ENCODE data around the gene TNFRSF12A.

Gene TNFRSF12A

DNA sequence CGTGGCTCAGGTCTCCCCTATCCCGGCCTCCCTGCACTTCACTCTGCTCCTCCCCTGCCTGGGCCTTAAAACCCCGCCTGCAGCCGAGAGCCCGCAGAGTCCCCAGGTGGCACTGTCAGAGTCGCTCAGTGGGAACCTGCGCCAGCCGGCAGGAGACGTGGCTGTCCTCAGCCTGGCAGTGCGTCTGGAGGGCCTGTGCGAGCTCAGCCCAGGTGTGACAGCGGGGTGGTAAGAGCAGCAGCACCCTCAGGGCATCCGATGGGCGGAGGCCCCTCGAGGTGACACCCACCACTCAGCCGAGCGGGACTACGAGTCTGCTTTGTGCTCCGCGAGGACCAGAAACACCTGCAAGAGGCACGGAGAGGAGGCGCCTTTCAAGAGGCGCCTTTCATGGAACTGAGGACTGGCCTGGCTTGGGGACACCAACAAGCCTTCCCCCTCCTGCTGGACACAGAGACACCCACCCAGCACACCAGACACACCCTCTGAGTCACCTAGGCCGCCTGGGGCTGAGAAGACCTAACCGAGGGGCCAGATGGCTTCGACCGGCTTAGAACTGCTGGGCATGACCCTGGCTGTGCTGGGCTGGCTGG, 7.2 kb upstream of the TNFRSF12A start, which contains the start of gene CLDN9:
TSS of gene CLDN9 (plus strand) at position 96 of the 593 bp plus-strand sequence. CDS start at position 536, 440 bp downstream.
- no peak for DNase-seq

DNA sequence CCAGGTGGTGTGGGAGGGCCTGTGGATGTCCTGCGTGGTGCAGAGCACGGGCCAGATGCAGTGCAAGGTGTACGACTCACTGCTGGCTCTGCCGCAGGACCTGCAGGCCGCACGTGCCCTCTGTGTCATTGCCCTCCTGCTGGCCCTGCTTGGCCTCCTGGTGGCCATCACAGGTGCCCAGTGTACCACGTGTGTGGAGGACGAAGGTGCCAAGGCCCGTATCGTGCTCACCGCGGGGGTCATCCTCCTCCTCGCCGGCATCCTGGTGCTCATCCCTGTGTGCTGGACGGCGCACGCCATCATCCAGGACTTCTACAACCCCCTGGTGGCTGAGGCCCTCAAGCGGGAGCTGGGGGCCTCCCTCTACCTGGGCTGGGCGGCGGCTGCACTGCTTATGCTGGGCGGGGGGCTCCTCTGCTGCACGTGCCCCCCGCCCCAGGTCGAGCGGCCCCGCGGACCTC, 6.6 kb upstream of the TNFRSF12A start:
- DNase-seq, result no peak

DNA sequence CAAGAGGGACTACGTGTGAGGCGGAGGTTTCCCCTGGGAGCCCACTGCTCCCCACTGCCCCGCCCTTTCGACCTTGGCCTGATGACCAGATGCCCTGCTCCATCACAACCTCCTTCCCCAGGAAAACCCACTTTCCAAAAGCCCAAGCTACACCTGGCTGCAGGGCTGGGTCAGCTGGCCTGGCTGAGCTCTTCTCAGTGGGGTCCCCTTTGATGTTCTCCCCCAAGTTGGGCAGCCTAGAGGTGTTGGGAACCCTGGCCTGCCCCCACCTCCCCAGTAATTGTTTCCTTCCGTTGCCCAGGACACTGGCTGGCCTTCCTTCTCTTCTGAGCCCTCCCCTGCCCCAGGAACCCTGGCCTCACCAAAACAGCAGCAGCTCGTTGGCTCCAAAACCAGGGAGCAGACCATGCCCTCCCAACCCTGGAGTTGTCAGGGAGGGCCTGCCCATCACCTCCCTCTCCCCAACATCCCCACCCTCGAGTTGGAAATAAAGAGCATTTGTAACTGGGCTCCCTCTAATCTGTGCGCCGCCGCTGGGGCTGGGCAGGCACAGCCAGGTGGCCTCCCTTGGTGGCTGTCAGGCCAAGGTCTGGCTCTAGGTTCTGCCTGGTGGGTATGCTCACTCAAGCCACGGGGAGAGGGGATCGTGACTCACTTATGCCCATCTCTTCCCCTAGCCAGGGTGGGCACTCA, 6.0 kb upstream of the TNFRSF12A start:
- DNase-seq, result no peak

DNA sequence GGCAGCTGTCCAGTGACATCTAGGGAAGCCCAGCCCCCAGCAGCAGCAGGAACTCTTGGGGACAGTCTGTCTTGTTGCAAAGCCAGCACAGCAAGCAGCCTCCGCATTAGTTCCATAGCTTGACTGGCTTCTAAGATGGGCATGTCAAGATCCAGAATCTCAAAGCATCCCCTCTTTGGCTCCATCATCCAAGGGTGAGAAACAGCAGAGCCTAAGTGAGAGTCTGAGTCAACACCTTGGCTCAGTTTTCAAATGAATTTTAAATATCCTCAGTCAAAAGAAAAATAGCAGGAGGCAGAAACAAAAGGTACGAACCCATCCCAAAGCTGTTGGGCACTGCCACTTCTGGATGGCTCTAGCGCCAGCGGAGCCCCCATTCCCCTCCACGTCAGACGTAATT, 5.2 kb upstream of the TNFRSF12A start:
- DNase-seq, result no peak

DNA sequence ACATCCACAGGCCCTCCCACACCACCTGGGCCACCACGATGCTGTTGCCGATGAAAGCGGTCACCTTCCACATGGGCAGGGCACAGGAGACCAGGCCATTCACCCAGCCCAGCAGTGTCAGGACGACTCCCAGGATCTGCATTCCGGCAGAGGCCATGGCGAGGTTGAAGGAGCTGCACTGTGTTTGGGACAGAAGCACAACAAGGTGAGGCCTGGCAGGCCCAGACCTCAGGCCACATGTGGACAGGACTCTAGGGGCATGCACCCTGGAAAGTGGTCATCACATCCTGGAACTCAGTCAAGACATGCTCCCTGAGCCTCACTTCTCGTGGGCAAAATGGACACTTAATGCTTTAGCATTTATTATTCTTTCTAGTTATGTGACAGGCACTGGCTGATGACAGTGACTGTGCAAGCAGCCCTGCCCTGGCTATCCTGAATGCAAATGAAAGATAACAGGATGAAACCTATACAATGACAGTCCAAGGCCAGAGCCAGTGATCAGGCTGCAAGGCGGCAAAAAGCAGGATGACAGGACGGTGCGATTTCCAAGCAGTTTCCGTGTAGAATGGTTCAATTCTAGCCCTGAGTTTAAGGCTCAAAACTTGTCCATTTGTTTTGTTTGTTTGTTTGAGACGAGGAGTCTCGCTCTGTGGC, 4.2 kb upstream of the TNFRSF12A start:
- DNase-seq, result no peak

DNA sequence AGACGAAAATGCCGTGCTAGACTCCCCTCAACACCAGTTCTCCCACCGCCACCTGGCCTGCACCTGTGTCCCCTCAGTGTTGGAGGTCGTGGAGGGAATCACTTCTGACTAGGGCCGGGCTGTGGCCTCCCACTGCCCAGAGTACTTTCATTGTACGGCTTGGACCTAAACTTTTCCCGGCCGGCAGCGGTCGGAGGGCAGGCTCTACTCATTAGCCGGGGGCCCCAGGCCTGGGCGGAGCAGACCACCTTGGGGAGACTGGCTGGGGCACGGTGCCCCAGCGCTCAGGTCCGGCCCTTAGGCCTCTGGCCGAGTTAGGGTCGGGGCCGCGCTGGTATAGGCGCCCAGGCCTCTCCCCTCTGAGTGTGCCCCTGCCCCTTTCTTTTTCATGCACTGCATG, 2.8 kb upstream of the TNFRSF12A start:
- no peak for DNase-seq

DNA sequence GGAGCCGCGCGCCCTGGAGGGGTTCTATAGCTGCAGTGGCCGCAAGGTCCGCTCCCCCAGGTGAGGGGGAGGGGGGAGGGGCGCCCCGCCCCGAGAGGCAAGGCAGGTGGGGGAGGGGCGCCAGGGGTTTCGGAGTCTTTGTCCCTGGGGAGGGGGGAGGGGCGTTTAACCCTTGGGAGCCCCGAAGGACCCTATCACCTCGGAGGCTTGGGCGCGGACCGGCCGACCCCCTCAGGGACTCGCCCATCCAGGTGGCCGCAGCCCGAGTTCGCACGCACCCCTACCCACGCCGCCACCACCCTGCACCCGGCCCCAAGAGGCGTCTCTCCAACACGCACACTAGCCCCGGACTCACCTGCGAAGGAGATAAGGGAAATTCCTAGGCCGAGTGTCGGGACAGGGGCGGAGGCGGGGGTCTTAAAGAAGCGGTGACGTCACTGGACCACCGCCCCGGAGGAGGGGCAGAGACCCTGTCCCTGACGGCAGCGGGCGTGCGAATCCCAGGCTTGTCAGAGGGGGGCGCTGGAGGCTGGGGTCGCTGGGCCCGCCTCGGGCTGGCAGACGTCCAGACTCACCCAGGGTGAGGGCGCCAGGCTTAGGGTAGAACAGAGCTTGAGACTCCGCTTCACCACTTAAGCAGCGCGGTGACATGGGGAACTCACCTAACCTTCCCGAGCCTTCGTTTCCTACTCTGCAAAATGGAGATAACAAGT, 2.2 kb upstream of the TNFRSF12A start, which contains the start of gene CLDN6:
TSS of gene CLDN6 (minus strand) at position 390 of the 713 bp plus-strand sequence. CDS start 2,162 bp downstream, outside the sequence.
- peak; percentile 45 for DNase-seq

DNA sequence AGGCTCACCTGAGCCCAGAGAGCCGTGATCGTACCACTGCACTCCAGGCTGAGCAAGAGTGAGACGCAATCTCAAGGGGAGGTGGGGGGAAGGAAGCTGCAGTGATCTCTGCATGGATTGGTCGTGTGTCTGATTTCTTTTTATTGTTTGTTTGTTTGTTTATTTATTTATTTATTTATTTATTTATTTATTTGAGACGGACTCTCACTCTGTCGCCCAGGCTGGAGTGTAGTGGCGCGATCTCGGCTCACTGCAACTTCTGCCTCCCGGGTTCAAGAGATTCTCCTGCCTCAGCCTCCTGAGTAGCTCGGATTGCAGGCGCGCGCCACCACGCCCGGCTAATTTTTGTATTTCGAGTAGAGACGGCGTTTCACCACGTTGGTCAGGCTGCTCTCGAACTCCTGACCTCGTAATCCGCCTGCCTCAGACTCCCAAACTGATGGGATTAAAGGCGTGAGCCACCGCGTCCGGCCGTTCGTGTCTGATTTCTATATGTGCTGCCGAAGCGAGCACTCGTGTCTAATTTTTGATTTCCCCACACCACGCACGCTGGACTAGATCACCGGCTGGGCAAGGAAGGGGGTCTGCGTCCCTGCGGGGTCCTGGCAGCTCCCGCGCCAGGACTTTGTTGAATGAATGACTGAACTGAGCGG, 448 bp upstream of the TNFRSF12A start:
- no peak for DNase-seq

DNA sequence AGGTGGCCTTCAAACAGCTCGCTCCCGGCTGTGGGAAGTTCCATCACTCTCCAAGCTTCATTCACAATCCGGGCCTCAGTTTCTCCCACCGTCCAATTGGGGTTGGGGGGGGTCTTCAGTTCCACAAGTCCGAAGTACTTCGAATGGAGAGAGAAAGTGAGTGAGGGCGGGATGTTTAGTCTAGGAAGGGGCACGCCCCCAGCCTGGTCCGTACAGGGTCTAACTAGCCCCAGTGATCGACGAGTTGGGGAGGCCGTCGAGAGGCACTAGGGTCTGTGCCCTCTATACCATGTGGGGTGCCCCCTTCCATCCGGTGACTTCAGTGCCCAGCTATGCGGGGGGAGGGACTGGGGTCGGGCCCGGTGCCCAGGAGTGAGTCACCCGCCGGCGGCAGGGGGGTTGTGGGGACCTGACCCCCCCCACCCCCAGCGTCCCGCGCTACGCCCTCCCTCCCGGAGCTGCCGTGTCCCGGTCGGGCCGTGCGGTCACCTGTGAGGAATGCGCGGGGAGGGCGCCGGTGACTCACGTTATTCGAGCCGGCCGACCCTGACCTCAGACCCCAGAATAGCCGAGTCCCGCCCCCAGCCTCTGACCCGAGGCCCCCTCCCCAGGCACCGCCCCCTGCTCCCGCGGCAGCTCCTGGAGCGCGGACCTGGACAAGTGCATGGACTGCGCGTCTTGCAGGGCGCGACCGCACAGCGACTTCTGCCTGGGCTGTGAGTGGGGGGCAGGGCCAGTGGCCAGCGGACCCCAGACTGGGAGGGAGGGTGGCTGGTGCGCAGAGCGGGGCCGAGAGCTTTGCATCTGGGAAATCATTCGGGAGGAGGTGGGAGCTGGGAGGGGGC, 658 bp downstream of the TNFRSF12A start:
- peak; percentile 37 for DNase-seq

DNA sequence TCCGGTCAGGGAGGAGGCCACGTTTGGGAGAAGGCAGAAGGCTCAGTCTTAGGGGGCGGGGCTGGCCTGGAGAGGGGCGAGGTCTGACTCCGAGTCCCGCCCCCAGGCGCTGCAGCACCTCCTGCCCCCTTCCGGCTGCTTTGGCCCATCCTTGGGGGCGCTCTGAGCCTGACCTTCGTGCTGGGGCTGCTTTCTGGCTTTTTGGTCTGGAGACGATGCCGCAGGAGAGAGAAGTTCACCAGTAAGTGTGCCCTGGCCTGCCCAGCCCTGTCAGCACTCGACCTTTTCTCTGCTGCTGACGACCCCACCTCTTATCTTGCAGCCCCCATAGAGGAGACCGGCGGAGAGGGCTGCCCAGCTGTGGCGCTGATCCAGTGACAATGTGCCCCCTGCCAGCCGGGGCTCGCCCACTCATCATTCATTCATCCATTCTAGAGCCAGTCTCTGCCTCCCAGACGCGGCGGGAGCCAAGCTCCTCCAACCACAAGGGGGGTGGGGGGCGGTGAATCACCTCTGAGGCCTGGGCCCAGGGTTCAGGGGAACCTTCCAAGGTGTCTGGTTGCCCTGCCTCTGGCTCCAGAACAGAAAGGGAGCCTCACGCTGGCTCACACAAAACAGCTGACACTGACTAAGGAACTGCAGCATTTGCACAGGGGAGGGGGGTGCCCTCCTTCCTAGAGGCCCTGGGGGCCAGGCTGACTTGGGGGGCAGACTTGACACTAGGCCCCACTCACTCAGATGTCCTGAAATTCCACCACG, 1.5 kb downstream of the TNFRSF12A start:
- peak; percentile 80 for DNase-seq

DNA sequence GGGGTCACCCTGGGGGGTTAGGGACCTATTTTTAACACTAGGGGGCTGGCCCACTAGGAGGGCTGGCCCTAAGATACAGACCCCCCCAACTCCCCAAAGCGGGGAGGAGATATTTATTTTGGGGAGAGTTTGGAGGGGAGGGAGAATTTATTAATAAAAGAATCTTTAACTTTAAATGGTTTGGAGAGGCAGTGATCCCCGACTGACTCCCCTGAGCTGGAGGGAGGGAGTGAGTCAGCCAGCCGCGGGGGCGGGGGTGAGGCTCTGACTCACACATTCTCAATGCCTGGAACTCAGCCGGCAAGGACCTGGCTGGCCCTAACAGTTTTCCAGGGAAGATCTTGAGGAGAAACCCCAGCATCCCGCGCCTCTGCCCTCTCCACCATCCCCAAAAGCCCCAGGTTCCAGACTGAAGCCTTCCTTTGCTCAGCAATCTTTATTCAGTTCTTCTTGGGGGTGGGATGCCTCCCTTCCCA, 2.1 kb downstream of the TNFRSF12A start:
- peak; percentile 89 for DNase-seq

DNA sequence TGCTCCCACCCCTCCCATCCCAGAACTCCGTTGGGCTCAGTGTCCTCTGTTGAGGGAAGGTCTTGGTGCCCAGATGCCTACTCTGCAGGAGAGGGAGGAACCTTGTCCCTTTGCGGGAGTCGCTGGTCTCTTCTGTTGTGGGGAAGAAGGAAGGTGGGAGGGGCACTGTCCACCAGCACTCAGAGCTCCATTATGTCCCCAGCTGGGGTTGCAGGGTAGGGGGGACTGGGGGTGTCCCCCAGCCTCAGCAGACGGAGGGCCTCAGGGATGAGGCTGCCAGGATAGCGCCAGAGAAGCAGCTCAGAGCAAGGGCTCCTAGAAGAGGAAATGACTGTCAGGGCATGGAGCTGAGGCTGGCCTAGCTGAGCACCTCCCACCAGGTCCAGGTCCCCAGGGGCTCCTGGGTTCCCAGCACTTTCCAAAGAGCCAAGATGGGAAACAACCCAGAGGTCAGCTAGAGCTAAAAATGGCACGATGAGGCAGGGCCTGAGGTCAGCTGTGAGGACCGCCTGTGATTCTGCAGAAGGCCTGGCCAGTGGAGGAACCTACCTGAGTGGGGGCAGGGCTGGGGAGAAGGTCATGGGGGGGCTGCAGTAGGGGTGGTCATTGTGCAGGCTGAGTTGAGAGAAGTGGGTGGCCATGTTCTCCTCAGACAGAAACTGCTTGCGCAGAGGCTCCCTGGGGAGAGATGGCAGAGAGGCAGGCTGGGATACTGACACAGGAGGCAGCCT, 2.7 kb downstream of the TNFRSF12A start:
- peak; percentile 34 for DNase-seq

DNA sequence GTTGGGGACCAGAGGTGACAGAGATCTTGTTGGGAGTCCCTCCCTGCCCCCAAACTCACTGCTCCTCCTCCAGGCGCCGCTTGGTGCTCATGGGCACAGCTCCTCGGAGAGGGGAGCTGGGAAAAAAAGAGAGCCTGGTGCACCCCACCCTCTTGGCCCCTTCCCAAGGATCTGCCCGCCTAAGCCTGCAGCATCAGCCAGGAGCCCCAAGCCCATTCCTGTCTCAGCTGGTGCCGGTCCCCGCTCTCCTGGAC, 3.2 kb downstream of the TNFRSF12A start:
- DNase-seq, result no peak

DNA sequence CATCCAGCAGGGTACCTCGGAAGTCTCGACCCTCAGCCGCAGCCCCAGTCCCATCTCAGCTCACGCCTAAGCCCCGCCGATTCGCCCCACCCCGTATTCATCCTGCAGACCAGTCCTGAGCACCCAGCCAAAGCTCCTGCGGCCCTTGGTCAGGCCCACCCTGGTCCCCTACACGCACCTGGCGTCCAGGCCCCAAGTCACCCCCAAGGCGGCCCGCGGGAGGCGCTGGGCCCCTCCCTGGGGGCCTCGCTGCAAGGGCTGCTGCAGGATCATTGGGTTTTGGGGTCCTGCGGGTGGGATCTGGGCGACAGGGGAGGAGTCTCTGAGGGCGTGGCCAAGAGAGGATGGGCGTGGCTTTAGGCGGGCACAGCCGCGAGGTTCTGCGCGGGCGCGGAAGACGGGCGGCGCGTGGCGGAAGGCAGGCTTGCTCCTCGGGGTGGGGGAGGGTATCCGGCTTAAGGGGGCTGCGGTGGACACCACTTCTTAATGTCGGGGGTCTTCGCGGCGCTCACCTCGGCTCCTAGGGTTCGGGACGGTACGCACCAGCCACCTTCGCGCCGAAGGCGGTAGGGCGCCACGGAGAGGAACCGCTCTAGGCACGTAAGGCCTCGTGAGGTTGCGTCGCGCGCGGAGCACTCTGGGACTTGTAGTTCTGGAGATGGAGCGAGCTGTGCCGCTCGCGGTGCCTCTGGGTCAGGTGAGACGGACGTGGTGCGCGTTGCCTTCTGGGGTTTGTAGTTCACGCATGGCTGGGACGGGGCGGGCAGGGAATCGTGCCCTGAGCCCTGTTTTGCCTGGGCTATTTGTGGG, 3.7 kb downstream of the TNFRSF12A start, which contains the start of the genes HCFC1R1 and THOC6:
TSS of gene HCFC1R1 (minus strand) at position 274 of the 810 bp plus-strand sequence. CDS start at position 273, 1 bp downstream.
TSS of gene THOC6 (plus strand) at position 367 of the 810 bp plus-strand sequence. CDS start at position 659, 292 bp downstream.
- DNase-seq, result peak; percentile 98

DNA sequence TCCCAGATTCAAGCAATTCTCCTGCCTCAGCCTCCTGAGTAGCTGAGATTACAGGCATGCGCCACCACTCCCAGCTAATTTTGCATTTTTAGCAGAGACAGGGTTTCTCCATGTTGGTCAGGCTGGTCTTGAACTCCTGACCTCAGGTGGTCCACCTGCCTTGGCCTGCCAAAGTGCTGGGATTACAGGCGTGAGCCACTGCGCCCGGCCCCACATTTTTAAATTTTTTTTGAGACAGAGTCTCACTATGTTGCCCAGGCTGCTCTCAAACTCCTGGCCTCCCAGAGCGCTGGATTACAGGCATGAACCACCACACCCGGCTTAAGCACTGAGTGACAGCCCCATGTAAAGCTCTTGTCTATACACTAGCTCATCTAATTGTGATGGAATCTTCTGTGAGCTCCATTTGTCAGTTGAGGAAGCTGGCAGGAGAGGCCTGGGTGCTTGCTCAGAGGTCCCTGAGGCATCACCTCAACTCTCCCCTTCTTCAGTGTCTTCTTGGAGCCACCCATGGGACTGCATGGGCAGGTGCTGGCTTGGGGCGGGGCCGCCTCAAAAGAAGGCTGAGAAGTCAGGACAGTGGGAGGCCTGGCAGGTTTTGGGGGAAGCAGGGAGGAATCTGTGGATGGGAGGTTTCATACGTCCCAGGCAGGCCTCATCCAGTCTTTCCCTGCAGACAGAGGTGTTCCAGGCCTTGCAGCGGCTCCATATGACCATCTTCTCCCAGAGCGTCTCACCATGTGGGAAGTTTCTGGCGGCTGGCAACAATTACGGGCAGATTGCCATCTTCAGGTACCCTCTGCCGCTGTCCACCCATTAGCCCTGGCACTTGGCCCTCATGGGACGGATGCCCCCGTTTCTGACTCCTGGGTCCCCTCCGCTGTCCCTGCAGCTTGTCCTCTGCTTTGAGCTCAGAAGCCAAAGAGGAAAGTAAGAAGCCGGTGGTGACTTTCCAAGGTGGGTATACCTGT, 5.1 kb downstream of the TNFRSF12A start:
- DNase-seq, result no peak

DNA sequence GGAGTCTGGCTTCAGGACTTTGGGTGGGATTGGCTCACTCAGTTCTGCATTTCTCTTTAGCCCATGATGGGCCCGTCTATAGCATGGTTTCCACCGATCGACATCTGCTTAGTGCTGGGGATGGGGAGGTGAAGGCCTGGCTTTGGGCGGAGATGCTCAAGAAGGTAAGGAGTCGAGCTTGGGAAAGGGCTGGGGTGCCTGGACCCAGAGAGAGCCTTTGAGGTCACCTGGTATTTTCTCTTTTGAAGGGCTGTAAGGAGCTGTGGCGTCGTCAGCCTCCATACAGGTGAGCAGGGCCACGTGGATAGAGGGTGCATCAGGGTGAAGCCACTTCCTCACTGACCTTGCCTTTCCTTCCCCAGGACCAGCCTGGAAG, 5.8 kb downstream of the TNFRSF12A start:
- no peak for DNase-seq

DNA sequence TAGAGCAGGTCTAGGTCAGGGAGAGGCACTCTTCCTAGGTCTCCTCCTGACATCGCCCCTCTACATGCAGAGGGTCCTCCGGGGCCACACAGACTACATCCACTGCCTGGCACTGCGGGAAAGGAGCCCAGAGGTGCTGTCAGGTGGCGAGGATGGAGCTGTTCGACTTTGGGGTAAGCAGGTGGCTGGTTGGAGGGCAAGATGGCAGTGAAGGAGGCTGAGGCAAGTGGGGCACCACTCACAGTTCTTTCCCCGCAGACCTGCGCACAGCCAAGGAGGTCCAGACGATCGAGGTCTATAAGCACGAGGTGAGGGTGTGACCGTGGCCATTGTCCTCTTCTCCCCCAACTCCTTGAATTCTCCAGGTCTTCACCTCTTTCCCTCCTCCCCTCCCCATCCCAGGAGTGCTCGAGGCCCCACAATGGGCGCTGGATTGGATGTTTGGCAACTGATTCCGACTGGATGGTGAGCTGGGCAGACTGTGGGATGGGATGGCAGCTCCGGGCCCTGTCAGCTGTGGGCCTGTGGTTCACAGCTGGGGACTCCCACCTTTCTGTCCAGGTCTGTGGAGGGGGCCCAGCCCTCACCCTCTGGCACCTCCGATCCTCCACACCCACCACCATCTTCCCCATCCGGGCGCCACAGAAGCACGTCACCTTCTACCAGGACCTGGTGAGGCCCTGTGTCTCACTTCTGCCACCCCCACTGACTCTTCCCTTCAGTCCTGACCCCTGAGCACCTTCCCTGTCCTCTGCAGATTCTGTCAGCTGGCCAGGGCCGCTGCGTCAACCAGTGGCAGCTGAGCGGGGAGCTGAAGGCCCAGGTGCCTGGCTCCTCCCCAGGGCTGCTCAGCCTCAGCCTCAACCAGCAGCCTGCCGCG, 6.7 kb downstream of the TNFRSF12A start:
- DNase-seq, result no peak

Measured in activated CD4-positive, alpha-beta T cell treated with anti-CD3 and anti-CD28 coated beads, Interleukin-10, Interleukin-2, amounts not matched to agents 100 ng/mL and 50 ng/mL, durations not matched to agents 16 hours and 8 hours (primary cell).